Stimulated activated naive CD8-positive, alpha-beta T cell treated with anti-CD3 and anti-CD28 coated beads, Interleukin-15, Interleukin-2, amounts not matched to agents 100 U/mL and 50 U/mL, for 24 hours (primary cell): ENCODE measurements around the gene NT5DC3.
"Not testable (repeated sequence)": the region's sequence is repeated elsewhere in the genome, so short reads cannot be mapped to it uniquely, and the experiment has no call there.

Experiments used
- ATAC-seq: fragments of 150-1000 bp; cut with Tn5 transposase; one replicate; pipeline ENCODE4 v1.10.0; 2021
- DNase-seq: peaks from one replicate; pipeline ENCODE4 v3.0.0; 2021

Gene NT5DC3

GRCh38 chr12:103832048-103832997, 8.7 kb downstream of the NT5DC3 start:
- ATAC-seq (no peak), DNase-seq (no peak)

DNA sequence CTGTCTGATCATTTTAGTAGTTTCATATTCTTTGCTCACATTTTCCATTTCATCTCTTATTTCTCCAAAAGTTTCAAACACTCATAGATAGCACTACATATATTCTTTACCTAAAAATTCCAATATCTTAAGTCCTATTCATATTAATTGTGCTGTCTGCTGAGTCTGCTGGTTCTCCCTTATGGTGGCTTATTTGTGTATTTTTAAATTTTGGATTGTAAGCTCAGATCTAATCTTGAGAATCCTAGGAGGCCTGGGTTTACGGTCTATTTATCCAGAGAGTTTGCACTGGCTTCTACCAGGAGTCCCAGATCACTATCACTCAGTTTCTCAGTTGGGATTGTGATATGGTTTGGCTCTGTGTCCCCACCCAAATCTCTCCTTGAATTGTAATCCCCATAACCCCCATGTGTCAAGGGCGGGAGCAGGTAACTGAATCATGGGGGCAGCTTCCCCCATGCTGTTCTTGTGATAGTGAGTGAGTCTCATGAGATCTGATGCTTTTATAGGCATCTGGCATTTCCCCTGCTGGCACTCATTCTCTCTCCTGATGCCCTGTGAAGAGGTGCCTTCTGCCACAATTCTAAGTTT, 10.2 kb downstream of the NT5DC3 start:
- DNase-seq = no peak
- ATAC-seq = no peak

DNA sequence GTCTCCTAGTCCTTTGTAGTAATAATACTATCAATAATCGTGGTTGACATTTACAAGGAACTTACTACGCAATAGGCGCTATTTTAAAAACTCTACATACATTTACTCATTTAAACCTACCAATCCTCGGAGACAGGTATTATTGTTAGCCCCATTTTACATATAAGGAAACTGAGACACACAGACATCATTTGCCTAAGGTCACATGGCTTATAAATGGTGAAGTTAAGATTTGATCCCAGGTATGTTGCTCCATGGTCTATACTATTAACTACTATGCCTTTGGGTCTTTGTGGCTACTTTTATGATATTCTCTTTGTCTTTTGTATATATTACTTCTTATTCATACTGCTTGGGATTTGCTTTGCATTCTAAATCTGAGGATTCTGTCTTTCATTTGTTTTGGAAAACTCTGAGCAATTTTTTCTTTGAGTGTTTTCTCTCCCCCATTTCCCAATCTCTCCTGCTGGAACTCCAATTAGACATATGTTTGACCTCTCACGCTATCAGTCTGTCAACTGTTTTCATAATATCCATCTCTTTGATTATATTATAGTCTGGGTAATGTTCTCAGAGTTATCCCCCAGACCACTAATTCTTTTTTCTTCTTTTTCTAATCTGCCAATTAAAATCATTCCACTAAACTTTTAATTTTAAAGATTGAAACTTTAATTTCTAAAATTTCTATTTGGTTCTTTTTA, 10.9 kb downstream of the NT5DC3 start:
- ATAC-seq = no peak
- DNase-seq = no peak

DNA sequence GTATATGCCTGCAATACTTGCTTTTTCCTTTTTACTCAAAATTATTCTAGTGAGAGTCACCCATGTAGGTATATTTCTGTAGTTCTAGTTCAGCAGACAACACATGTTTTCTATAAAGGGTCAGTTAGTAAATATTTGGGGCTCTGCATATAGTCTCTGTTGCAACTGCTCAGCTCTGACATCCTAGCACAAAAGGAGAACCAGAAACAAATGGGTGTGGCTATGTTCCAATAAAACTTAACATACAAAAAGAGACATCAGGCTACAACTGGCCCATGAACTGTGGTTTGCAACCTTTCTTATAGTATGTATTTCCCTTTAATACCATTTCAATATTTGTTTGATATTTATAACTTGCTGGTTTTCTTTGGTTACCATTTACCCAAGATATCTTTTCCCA, 11.9 kb downstream of the NT5DC3 start:
- ATAC-seq (no peak), DNase-seq (no peak)

DNA sequence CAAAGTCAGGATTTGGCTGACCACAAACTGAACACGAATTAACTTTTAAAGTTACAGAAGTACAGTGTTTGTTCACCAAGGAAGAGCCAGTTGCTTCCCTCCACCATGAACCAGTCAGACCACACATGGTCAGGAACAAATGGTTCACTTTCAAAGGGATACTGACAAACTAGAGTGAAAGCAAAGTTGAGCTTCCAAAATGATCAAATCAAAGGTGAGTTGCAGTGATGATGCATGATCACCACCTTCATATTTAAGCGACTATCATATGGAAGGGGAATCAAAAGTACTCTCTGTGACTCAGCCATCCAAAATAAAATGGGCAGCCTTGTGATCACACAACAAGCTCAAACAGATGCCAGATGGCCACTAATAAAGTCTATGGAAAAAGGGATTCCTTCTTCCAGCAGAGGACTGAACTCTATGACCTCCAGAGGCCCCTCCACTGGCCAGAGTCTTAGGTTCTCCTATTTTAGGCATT, 13.1 kb downstream of the NT5DC3 start:
- no peak for ATAC-seq

GRCh38 chr12:103824845-103825244, 16.2 kb downstream of the NT5DC3 start:
- DNase-seq (no peak), ATAC-seq (no peak)

More for the DNA sequence above, 13.1 kb downstream of the NT5DC3 start:
- DNase-seq = no peak

DNA sequence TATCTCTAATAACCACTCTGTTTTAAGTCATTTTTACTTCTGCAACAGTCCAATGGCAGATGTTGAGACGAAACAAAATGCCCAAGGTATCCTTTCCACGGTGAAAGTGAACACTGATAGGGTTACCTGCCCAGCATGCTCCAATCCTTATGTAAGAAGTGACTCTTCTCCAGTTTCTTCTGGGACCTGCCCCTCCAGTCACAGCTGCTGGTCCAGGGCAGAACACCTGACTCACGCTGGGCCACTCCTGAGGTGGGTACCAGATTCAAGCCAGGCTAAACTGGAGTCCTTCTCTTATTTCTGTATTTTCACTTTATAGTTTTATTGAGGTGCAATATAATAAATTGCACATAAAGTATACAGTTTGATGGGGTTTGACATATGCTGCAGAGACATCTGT, 16.7 kb downstream of the NT5DC3 start:
- DNase-seq (no peak), ATAC-seq (no peak)

DNA sequence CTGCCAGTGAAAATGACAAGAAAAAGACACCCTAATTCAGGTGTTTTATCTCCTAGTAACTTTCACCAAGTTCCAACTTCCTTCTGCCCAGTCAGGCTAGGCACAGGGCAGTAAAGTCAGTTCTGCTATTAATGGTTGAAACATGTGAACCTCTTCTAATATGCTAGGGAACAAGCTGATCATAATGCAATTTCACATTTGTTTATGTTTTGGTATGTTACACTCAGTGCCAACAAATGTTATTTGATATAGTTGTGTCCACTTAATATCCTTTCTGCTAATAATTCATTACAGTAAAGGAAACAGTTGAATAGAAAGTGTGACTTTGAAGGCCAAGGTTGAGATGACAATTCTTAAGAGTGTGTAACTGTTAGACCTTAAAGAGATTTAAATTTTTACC, 17.2 kb downstream of the NT5DC3 start:
- ATAC-seq = no peak
- DNase-seq = no peak

DNA sequence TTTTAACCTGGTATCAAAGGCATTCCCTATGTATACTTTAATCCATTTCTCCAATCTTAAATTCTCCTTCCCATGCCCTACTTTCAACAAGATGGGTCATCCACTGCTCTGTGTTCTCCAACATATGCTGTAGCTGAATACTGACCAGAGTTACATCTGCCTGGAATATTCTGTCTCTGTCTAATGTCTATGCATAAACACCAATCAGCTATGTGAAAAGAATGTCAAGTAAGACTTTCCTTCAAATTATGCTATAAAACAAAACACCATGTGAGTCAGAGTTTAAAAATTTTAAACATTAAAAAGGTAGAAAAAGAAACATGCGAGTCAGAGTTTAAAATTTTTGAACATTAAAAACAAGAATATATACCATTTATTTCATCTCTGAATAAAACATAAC, 19.3 kb downstream of the NT5DC3 start:
- DNase-seq (no peak), ATAC-seq (no peak)

- ATAC-seq (no peak), DNase-seq (no peak)
These were observed 20.0 kb downstream of the NT5DC3 start for GRCh38 chr12:103820881-103821489.

DNA sequence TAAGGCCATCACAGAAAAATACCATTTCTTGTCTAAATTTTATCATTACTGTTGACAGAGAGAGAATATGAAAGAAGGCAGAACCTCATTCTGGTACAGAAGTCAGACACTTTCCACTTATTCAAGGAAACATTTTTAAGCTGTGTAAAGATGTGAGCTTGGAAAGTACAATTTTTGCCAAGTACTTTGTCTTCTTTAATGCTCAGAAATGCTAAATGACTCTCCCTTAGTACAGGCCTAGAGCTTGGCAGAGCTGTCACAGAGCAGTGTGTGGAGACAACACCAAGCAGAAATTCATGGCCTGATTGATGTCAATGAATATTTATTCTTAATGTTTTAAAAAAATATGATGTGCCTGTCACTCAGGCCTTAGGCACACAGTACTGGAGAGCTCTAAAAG, 20.7 kb downstream of the NT5DC3 start:
- ATAC-seq (no peak), DNase-seq (no peak)

- DNase-seq = no peak
- ATAC-seq = no peak
These were observed 21.1 kb downstream of the NT5DC3 start for GRCh38 chr12:103819892-103820291.

GRCh38 chr12:103819312-103819711, 21.7 kb downstream of the NT5DC3 start:
- no peak for DNase-seq
- ATAC-seq = no peak

- DNase-seq (no peak), ATAC-seq (no peak)
These were observed 23.2 kb downstream of the NT5DC3 start for GRCh38 chr12:103817791-103818190.

- ATAC-seq (no peak), DNase-seq (no peak)
These were observed 24.4 kb downstream of the NT5DC3 start for GRCh38 chr12:103816663-103817062.

DNA sequence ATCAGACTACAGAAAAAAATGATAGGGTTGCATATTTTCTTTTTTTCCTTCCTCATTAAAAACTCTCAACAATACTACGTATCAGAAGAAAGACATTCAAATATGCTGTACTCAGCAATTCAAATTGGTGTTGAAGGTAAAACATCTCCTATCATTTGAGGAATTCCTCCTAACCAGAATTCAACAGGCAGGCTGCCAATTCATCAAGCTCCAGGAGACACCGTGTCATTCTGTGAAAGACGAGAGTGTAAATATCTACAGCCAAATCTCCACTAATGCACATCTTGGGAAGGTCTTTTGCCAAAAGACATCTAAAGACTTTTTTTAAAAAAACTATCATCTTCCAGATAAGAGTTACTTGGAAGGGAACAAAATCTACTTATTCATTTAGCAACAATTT, 26.6 kb downstream of the NT5DC3 start:
- no peak for ATAC-seq
- no peak for DNase-seq

DNA sequence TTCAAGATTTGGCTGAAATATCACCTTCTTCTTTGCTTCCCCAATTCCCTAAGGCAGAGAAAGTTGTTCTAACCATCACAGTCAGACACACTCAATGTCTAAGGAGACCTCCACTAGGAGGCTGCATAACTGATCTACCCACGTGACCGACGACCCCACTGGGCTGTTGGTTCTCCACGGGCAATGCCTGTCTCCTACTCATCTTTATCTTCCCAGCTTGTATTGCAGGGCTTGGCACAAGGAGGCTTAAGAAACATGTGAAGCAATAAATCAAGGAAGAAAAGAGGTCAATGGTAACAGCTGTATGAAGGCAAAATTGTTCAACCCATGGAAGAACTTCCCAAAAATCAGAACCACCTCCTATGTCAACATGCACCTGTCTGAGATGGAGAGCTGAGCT, 27.1 kb downstream of the NT5DC3 start:
- no peak for ATAC-seq
- no peak for DNase-seq

- no peak for DNase-seq
- ATAC-seq = no peak
These were observed 27.6 kb downstream of the NT5DC3 start for GRCh38 chr12:103813426-103813825.

GRCh38 chr12:103812789-103813188, 28.2 kb downstream of the NT5DC3 start:
- no peak for DNase-seq
- no peak for ATAC-seq

DNA sequence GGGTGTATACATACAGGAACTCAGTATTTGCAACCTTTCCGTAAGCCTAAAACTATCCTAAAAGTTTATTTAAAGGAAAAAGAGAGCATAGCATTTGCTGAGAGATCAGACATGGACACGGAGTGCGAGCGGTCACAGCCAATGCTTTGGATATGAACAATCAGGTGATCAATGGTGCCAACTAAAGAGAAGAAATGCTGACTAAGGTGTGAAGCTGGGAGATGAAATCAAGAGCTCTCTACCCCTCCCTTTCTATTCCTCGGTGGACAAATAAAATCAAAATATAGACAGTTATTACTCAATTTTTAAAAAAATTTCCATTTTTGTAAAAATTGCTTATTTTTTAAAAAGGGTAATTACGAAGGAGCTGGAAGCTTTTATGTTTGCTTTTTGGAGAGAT, 29.2 kb downstream of the NT5DC3 start:
- ATAC-seq (no peak), DNase-seq (no peak)

GRCh38 chr12:103810111-103810510, 30.9 kb downstream of the NT5DC3 start:
- ATAC-seq = no peak
- DNase-seq = no peak

- not testable (repeated sequence) for DNase-seq, ATAC-seq
These were observed 31.4 kb downstream of the NT5DC3 start for GRCh38 chr12:103809639-103810038.

GRCh38 chr12:103809154-103809553, 31.9 kb downstream of the NT5DC3 start:
- ATAC-seq (no peak), DNase-seq (no peak)
